DOHH2 (cell line): ENCODE measurements around the gene FGG.

Experiments
- H3F3A ChIP-seq: fragments of 200-600 bp; sonication (generic), shearing (Covaris generic); 2 replicates; pipeline ENCODE4 v1.6.0; 2016; ENCODE audit warnings: antibody characterized with exemption, mild to moderate bottlenecking; ENCODE audit not compliant: control insufficient read depth, insufficient read depth
- H3K27ac ChIP-seq: fragments of 200-600 bp; sonication (generic); 2 replicates; pipeline ENCODE4 v1.5.1; 2014; ENCODE audit warnings: low read depth, mild to moderate bottlenecking, low read length, moderate library complexity
- H3K27me3 ChIP-seq: fragments of 200-600 bp; sonication (generic); 2 replicates; pipeline ENCODE4 v1.6.1; 2014; ENCODE audit warnings: mild to moderate bottlenecking, low read length, mixed read lengths; ENCODE audit not compliant: control insufficient read depth
- H3K36me3 ChIP-seq: fragments of 200-600 bp; sonication (generic); 2 replicates; pipeline ENCODE4 v1.6.1; 2014; ENCODE audit warnings: mild to moderate bottlenecking, low read length, moderate library complexity, mixed read lengths; ENCODE audit not compliant: control insufficient read depth
- H3K4me1 ChIP-seq: fragments of 200-600 bp; sonication (generic); 2 replicates; pipeline ENCODE4 v1.6.1; 2014; ENCODE audit warnings: mild to moderate bottlenecking, low read length, mixed read lengths; ENCODE audit not compliant: control insufficient read depth
- H3K4me2 ChIP-seq: fragments of 200-600 bp; sonication (generic); 2 replicates; pipeline ENCODE4 v1.6.0; 2014; ENCODE audit warnings: mild to moderate bottlenecking, low read length, moderate library complexity
- H3K4me3 ChIP-seq: fragments of 200-600 bp; sonication (generic); 2 replicates; pipeline ENCODE4 v1.5.1; 2014; ENCODE audit warnings: mild to moderate bottlenecking, low read length, mixed read lengths
- H3K79me2 ChIP-seq: fragments of 200-600 bp; sonication (generic); 2 replicates; pipeline ENCODE4 v1.6.1; 2014; ENCODE audit warnings: mild to moderate bottlenecking, low read length, mixed read lengths; ENCODE audit not compliant: control insufficient read depth
- H3K9me2 ChIP-seq: fragments of 200-600 bp; sonication (generic); replicated peaks from 2 replicates; pipeline ENCODE4 v1.6.1; 2014; ENCODE audit warnings: mild to moderate bottlenecking, low read length, mixed read lengths; ENCODE audit not compliant: control insufficient read depth
- H3K9me3 ChIP-seq: fragments of 200-600 bp; sonication (generic); 2 replicates; pipeline ENCODE4 v1.6.1; 2014; ENCODE audit warnings: antibody characterized with exemption, low read length, mixed read lengths; ENCODE audit not compliant: control insufficient read depth, insufficient read depth
- H4K20me1 ChIP-seq: fragments of 200-600 bp; sonication (generic); 2 replicates; pipeline ENCODE4 v1.6.0; 2014; ENCODE audit warnings: low read depth, mild to moderate bottlenecking, antibody characterized with exemption, low read length, moderate library complexity; ENCODE audit not compliant: control insufficient read depth, insufficient read depth
- EZH2phosphoT487 ChIP-seq: fragments of 200-600 bp; sonication (generic); IDR thresholded peaks from 2 replicates; pipeline ENCODE4 v1.6.1; 2017; ENCODE audit warnings: borderline replicate concordance, mild to moderate bottlenecking, antibody characterized with exemption, low read length, moderate library complexity, mixed read lengths
- TF ChIP-seq, protein P1 (sequence below): fragments of 200-600 bp; sonication (generic); IDR thresholded peaks from one replicate; pipeline ENCODE4 v1.5.1; 2014; ENCODE audit warnings: antibody characterized with exemption, mild to moderate bottlenecking, low read depth, low read length; ENCODE audit not compliant: poor library complexity, severe bottlenecking

Gene FGG

DNA sequence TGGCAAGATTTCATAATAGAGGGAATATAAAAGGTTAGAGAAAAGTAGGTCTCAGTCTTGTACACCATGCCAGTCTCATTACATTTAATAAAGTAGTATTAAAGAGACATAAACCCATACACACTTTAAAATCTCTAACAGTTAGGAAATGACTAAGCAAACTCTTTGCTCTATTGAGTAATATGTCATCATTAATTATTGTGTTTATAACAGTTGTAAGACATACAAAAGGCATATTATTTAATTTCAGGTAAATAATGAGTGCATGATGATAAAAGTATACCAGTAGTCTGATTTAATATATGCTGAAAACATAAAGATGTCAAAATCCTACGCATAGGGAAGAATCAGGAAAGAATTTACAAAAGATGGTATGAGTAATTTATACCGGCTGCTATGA, 31.0 kb upstream of the FGG start:
- Histone ChIP-seq H3K4me3 (no peak overlapping the region), H3K27me3 (peaks cover 6% of the 10 kb centered on the region), H3K4me1 (no peaks in the 10 kb centered on the region), H3K79me2 (no peaks in the 10 kb centered on the region), H3K27ac (no peak overlapping the region), H3K4me2 (no peak overlapping the region), H3K9me2 (no peaks in the 10 kb centered on the region), H3F3A (no peaks in the 10 kb centered on the region), H3K36me3 (no peaks in the 10 kb centered on the region), H4K20me1 (no peaks in the 10 kb centered on the region), H3K9me3 (no peaks in the 10 kb centered on the region)
- TF ChIP-seq, protein P1, sequence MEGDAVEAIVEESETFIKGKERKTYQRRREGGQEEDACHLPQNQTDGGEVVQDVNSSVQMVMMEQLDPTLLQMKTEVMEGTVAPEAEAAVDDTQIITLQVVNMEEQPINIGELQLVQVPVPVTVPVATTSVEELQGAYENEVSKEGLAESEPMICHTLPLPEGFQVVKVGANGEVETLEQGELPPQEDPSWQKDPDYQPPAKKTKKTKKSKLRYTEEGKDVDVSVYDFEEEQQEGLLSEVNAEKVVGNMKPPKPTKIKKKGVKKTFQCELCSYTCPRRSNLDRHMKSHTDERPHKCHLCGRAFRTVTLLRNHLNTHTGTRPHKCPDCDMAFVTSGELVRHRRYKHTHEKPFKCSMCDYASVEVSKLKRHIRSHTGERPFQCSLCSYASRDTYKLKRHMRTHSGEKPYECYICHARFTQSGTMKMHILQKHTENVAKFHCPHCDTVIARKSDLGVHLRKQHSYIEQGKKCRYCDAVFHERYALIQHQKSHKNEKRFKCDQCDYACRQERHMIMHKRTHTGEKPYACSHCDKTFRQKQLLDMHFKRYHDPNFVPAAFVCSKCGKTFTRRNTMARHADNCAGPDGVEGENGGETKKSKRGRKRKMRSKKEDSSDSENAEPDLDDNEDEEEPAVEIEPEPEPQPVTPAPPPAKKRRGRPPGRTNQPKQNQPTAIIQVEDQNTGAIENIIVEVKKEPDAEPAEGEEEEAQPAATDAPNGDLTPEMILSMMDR: no peak
- TF ChIP-seq EZH2phosphoT487: no peak

DNA sequence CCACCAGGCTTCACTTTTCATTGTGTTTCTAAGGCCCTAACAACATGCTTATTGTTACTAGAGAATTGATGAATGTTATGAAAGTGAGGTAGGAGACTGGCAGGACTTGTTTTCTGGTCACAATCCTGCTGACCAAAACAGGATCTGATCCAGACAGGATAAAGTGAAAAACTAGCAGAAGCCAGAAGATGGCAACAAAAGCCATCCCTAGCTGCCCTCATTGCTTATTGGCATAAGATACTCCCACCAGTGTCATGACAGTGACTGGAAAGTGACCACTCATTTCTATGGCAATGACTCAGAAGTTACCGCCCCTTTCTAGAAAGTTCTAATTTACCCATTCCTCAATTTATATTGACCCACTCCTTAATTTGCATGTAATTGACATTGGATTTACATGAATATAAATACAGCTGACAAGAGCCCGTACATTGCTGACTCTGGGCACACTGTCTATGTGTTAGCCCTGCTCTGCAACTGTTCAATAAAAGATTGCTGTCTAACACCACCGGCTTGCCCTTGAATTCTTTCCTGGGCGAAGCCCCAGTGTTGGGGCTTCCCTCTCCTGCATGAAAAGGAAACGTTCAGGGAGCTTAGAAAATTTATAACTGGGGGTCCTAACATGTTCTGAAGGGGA, 30.0 kb upstream of the FGG start:
- TF ChIP-seq EZH2phosphoT487: no peak
- TF ChIP-seq, protein P1: no peak
- no peaks in the 10 kb centered on the region for H3F3A ChIP-seq
- no peaks in the 10 kb centered on the region for H3K9me3 ChIP-seq

DNA sequence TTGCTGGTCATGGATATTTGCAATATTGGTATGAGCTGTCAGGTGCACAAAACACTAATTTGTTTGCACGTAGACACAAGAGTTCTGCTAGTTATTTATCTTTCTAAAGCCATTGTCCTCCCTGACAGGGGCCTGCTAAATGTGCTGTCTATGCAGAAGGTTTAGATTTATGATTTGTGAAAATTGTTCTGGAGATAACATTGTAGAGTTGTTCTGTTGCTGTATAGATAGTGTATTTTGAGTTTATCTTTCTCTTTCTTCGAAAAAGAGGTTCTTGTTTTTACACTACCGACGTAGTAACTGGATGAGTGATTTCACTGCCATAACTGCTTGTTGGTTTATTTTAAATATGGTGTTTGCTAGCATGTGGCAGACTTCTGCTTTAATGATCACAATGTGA, 28.5 kb upstream of the FGG start:
- H3K4me1 ChIP-seq: no peaks in the 10 kb centered on the region
- TF ChIP-seq, protein P1: no peak
- no peak for TF ChIP-seq EZH2phosphoT487
- no peak overlapping the region for H3K4me2 ChIP-seq
- no peaks in the 10 kb centered on the region for H3K9me3 ChIP-seq
- no peaks in the 10 kb centered on the region for H4K20me1 ChIP-seq
- no peak overlapping the region for H3K4me3 ChIP-seq
- no peak overlapping the region for H3K27ac ChIP-seq
- H3K36me3 ChIP-seq: no peaks in the 10 kb centered on the region
- H3K27me3 ChIP-seq: peaks cover 6% of the 10 kb centered on the region
- no peaks in the 10 kb centered on the region for H3K79me2 ChIP-seq
- H3F3A ChIP-seq: no peaks in the 10 kb centered on the region
- H3K9me2 ChIP-seq: no peaks in the 10 kb centered on the region

More for the DNA sequence above, 30.0 kb upstream of the FGG start:
- no peaks in the 10 kb centered on the region for H3K79me2 ChIP-seq
- no peaks in the 10 kb centered on the region for H3K9me2 ChIP-seq
- no peaks in the 10 kb centered on the region for H3K4me1 ChIP-seq
- no peak overlapping the region for H3K27ac ChIP-seq
- no peak overlapping the region for H3K4me2 ChIP-seq
- H3K27me3 ChIP-seq: peaks cover 6% of the 10 kb centered on the region
- no peaks in the 10 kb centered on the region for H4K20me1 ChIP-seq
- H3K4me3 ChIP-seq: no peak overlapping the region
- H3K36me3 ChIP-seq: no peaks in the 10 kb centered on the region
